GM19193 (cell line): ENCODE data around the gene GNPDA2.
A peak's percentile ranks its signal among the peaks of the same experiment; 100 is the strongest.

Experiments
- POLR2A ChIP-seq: IDR thresholded peaks from 4 replicates; pipeline ENCODE4 v1.6.1; 2011; ENCODE audit not compliant: insufficient read depth, insufficient read length; ENCODE audit errors: extremely low read depth

Gene GNPDA2

GRCh38 chr4:44704673-44705072, 21.7 kb downstream of the GNPDA2 start:
- no peak for TF ChIP-seq POLR2A

GRCh38 chr4:44701037-44701436, 25.3 kb downstream of the GNPDA2 start:
- TF ChIP-seq POLR2A: no peak

- TF ChIP-seq POLR2A: no peak
Observed at GRCh38 chr4:44700427-44700826, 25.9 kb downstream of the GNPDA2 start.

GRCh38 chr4:44684648-44685047, 41.7 kb downstream of the GNPDA2 start:
- no peak for TF ChIP-seq POLR2A

- TF ChIP-seq POLR2A: no peak
Observed at GRCh38 chr4:44679060-44679459, 47.3 kb downstream of the GNPDA2 start.

- peak; percentile 96 for TF ChIP-seq POLR2A
Observed at GRCh38 chr4:44678094-44679041, 48.0 kb downstream of the GNPDA2 start, which contains the start of gene GUF1. GUF1 (plus strand) TSS chr4:44678420; CDS start chr4:44678623, 203 bp downstream.

- no peak for TF ChIP-seq POLR2A
Observed at GRCh38 chr4:44675366-44675765, 51.0 kb downstream of the GNPDA2 start.

- no peak for TF ChIP-seq POLR2A
Observed at GRCh38 chr4:44674471-44674870, 51.9 kb downstream of the GNPDA2 start.

- no peak for TF ChIP-seq POLR2A
Observed at GRCh38 chr4:44671636-44672035, 54.7 kb downstream of the GNPDA2 start.

- TF ChIP-seq POLR2A: no peak
Observed at GRCh38 chr4:44670506-44671199, 55.7 kb downstream of the GNPDA2 start.

- TF ChIP-seq POLR2A: no peak
Observed at GRCh38 chr4:44668526-44668925, 57.8 kb downstream of the GNPDA2 start.

GRCh38 chr4:44663539-44664263, 62.7 kb downstream of the GNPDA2 start:
- TF ChIP-seq POLR2A: no peak

- no peak for TF ChIP-seq POLR2A
Observed at GRCh38 chr4:44662623-44663005, 63.7 kb downstream of the GNPDA2 start.

GRCh38 chr4:44661940-44662622, 64.3 kb downstream of the GNPDA2 start:
- TF ChIP-seq POLR2A: no peak
